Measurements from ENCODE around the gene E2F2.

E2F2 gene

DNA sequence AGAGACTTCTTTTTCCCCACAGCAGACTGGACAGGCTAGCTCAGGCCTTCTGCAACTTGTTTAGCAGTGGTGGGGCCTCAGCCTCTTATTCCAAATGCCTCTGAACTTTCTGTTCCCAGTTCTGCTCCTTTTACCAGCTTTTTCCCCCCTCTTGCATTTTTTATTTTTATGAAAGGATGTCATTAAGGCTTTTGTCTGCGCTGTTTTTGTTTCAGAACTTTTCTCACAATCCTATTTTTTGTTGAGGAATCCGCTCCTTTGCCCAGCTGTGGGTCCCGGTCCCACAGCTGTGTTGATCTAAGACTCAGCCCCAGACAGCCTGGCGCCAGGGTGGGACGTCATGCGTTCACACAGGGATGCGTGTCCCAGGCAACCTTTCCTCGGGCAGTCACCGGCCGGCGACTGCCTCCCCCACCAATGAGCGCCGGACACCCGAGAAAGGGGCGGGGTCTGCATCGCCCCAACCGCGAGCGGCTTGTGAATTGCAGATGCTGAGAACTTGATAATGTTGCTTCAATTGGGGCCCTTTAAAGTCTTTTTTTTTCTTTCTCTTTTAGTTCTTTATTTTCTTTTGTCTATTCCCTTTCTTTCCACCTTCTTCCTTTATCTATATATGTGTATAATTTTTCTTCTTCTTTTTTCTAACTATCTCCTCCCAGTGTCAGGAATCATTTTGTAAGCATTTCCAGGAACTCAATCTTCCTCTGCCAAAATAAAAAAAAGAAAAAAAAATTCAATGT, 31.3 kb upstream of the E2F2 start:
- peak; percentile 92 for DNase-seq

DNA sequence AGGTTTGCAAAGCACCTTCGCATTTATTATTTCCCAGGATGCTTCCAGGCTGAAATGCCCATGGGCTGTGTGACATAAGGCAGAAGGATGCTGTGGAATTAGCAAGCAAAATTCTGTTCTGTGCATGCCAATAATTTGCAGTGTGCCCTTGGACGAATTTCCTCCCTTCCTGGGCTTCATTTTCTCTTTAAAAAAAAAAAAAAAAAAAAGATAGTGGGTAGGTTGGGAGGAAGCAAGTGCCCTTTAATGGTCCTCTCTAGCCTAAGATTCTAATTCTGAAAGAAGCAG, 30.7 kb upstream of the E2F2 start:
- no peak for DNase-seq

DNA sequence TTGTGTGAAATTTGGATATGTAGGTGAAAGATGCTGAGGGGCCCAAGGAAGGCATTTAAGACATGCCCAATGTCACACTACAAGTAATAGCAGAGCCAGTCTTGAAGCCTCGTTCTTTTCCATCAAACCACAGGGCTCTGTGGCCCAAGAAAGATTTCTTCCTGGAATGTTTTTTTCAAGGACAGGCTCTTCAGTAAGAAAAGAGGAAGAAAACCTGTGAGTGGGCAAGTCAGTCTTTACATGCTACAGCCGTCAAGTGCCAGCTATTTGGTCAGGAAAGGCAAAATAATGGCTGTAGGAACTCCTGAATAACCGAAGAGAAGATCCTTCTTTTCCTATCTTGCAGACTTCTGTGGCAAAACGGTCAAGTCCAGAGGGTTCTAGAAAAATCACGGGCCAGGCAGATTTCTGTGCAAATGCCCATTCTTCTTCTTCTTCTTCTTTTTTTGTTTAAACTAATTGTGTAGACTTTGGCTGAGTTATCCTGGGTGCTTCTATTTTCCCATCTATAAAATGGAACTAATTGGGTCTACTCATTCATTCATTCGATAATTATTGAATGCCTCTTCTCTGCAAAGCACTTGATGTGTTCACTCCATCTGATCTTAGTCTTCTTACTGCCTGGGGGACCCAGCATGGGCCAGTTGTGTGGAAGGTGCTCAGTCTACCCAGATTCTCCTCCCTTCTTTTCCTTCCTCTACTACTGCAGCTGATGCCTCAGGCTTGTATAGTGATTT, 30.2 kb upstream of the E2F2 start:
- DNase-seq: no peak

DNA sequence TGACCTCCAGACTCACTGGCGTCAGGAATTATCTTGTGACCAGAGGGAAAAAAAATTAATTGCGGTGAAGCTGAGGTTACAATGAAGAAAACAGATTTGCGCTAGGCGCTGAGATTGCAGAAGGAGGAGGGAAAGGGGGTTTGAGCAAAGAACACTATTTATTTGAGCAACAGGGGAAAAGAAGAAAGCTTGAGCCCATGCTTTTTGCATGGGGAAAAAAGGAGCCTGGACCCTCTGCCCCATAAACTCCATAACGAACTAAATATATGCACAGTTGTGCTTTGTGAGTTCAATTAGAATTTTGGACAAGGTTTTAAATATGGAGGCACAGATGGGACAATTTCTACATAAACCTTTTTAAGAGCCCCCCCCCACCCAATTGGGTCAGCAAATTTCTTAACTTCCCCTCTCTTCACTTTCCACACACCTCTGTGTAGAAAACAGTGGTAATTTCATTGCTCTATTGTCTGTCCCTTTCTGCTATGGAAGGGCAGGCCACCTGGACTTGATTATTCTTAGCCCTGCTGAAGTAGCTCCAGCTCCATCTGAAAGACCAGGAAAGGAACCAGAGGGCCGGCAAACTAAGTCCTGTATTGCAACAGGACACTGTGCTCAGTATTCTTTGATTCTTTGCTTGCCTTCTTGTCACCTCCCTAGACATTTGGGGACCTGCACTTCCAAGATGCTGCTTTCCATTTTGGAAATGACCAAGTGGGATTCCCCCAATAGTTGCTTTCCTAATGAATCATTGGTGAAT, 29.1 kb upstream of the E2F2 start:
- DNase-seq: no peak

DNA sequence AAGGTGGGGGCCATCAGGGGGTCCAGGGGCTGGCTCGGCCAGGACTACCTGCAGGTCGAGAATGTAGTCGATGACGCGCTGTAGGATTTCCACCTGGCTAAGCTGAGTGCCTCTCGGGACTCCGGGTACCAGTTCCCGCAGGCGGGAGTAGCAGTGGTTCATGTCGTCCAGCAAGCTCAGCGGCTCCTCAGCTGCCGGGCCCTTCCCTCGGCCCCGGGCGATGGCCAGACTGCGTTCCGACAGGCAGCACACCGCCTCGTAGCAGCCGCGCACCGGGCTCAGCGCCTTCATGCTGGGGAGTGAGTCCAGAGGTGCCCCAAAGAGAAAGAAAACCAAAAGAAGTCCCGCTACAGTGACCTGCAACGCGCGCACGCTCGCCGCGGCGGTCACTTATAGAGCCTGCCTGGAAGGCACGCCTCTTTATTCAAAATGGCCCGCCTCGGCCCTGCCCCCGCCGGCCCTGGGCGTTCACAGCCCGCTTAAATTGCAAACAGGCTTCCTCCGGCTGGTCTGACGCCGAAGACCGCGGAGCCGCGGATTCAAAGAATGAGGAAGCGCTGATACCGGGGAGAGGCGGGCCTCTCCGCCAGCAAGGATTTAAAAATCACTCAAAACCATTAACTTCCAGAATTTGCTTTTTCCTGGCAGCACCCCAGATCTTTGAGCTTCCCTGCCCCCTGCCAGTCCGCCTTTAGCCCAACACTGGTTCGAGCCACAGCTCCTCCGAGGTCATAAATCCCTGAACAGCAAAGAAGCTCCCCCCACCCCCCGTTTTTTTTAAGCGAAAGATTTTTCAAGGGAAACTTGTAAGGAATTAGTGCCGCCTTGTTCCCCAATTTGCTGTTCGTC, 28.3 kb upstream of the E2F2 start, which contains the start of gene ID3:
Gene ID3, minus strand, starts transcription at position 366 of the 849 bp plus-strand sequence. Its CDS starts 75 bp downstream, at position 291.
- DNase-seq: peak; percentile 87

DNA sequence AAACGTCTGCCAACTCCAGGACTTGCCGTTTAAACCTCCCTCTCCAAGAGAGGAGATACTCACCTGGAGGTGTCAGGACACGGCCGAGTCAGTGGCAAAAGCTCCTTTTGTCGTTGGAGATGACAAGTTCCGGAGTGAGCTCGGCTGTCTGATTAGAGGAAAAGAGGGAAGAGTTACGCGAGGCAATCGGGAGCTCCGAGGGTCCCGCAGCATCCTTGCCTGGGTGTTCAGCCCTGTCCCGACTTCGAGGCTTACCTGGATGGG, 27.8 kb upstream of the E2F2 start:
- no peak for DNase-seq

DNA sequence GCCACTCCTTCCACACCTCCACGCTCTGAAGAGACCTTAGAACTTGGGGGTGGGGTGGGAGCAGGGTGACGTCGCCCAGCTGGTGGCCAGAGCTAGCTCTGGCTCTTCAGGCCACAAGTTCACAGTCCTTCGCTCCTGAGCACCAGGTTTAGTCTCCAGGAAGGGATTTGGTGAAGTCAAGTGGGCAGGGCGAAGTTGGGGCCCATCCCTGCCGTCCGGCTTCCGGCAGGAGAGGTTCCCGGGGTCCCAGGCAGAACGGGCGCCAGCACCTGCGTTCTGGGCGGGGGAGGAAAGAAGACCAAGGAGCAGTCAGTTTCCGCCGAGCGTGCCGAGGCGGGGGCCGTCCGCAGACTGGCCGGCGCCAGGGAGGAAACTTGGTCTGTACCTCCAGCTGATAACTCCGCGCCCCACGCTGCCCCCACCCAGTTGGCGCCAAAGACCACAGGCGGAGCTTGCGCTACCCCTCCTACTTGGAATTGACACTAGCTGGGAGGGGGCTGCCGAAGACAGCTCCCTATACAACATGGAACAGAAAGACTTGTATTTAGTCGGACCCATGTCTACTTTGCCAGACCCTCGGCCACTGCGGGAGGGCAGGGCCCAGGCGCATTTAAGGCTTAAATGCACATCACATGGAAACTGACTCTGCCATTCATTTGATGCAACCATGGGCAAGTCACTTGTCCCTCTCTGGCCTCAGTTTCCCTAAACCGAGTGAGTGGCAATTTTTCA, 27.3 kb upstream of the E2F2 start:
- DNase-seq: peak; percentile 35

DNA sequence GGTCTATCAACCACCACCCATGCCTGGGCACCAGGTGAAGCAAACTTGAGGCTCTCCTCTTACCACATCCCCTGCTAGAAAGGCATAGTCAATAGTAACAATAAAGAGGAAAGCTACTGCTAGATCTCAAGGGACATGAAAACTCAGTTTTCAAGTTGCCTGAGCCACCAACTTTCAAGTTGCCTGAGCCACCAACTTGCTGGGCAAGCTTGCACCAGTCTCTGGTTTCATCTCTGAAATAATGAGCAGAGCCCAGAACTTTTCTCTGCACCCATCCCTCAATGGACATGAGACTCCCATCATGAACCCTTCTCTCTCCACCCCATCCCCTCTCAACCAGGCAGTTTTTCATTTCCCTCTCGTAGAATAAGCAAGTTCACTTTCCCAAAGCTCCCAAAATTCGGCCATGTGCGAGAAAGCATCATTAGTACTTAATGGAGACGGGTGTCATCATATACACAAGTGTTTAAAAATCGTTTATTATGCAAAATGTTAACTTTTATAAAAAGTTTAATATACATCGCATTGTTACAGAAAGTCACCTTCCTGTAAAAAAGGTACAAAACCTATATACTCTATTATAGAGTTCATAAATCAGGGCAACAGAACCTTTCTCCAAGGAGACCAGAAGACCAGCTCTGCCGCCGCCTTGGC, 26.6 kb upstream of the E2F2 start:
- no peak for DNase-seq

DNA sequence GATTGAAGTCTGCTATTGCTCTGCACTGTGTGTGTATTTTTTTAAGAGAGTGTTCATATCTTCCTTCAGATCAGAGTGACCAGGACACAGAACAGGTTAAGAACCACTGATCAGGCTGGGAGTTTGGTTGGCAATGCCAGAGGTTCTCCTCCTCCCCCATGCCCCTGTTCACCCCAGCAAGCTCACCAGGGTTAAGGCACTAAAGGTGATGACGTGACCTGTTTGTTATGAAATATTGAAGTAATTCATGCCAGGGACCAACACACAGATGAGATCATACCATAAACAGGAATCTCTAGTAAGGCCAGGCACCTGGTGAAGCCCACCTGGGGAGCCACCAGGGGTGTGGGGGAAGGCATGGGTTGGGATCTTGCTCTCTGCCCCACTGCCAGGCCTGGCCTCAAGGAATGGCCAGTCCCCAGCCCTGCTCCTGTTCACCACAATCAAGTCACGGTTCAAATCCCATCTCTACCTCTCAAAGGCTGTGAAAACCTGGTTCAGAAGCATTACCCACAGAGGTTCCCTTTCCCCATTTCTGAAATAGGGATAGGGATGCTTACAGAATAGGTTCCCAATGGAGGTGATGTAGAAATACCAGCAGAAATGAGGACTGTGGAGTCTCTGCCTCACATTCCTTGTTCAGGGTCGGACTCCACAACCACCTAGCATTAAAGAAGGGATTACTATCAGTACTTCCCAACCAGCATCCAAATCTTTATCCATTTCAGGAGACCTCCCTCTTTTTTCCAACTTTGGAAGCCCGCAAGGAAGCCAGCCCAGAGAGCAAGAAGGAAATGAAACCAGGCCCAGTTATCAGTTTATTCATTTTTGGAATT, 25.8 kb upstream of the E2F2 start:
- no peak for DNase-seq

DNA sequence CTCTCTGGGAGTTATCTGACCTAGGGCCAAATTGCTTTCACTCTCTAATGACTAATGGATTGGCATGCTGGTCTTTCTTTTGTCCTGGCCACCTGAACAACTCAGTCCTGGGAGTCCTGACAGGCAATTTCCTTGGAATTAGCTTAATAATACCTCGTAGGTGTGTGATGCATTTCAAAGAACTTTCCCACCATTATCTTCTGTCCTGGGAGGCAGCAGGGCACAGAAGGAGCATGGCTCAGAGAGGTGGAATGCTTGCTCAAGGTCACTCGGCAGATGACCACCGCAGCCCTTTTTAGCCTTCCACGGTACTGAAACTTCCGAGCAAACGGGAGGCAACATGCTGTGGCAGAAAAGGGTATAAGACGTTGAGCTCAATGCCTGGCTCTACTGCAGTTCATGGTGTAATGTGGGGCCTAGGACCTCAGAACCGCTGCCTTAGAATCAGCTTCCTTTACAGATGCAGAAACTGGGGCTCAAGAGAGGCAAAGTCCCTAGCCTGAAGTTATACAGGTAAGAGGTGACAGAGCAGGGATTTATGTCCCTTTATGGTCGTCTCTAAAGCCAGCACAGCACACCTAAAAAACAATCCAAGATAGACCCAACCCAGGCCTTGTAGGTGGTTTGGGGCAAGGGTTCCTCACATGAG, 25.1 kb upstream of the E2F2 start:
- peak; percentile 17 for DNase-seq

DNA sequence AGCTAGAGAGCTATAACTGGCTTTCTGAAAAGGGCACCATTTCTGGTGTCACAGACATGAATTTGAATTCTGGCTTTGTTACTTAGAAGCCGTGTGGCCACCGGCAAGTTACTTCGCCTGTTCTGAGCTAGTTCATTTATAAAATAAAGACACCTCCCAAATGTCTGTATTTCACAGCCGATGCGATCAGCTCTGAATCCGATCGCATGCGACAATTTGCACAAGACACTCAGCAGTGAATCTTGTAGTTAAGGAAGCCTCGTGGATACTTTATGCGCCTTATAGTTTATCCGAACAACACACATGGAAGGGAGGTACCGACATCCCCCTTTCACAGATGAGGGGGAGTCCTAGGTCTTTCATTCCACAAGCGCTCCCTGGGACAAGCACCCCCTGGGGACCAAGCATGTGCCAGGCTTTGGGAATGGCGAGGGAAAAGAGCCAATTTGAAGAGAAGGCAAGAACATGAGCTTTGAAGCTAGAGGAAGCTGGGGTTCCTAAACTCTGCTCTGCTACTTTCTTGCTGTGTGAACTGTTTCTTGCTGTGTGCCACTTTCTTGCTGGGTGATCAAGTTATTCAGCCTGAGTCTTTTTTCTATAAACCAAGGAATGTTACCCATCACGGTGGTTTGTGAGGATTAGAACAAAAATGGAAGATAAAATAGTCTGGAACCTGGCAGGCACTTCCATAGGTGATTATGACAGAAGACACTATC, 24.4 kb upstream of the E2F2 start:
- DNase-seq: no peak

DNA sequence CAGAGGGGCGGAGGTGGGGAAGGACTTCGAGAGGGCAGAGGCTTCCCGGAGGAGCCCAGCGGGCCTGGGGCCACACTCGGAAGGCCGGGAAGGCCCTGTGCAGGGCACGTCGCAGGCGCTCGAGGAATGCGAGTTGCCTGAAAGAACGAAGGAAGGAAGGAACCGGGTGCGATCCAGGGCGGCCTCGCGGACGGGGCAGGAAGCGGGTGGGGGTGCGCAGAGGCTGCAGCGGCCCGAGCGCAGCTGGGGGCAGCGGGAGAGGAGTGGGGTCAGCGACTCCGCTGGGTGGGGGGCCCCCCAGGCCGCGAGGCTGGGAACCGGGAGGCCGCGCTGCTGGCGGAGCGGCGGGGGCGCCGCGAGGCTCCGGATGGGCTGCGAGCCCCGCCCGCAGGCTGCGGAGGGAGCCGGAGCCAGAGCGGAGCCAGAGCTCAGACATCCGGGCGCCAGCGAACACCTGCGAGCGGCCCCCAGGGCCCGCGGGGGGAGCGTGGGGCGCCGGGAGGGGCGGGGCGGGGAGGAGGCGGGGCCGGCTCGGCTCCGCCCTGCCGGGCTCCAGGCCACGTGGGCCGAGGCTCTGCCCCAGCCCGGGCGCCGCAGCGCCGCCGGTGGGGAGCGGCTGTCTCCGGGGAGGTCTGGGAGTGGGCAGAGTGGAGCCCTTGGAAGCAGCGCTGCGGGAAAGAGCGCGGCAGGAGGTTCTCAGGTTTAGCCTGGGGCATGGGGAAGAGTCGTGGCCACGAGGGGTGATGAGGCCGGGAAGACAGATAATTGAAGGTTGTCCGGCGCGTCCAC, 23.6 kb upstream of the E2F2 start:
- peak; percentile 89 for DNase-seq

DNA sequence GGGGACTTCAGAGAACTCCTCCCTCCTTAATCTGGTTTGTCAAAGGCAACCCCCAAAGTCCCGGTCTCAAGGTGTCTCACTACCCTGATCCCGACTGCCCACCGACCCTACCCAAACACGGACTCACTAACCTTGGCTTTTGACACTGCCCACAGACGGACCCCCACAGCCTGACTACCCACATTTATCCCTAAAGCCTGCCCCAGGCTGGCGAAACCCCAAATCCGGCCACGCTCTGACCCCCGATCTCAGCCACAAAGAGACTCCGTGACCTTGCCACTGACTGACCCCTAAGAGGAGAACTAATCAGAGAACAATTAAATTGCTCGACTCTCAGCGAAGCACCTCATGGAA, 23.1 kb upstream of the E2F2 start:
- DNase-seq: no peak

DNA sequence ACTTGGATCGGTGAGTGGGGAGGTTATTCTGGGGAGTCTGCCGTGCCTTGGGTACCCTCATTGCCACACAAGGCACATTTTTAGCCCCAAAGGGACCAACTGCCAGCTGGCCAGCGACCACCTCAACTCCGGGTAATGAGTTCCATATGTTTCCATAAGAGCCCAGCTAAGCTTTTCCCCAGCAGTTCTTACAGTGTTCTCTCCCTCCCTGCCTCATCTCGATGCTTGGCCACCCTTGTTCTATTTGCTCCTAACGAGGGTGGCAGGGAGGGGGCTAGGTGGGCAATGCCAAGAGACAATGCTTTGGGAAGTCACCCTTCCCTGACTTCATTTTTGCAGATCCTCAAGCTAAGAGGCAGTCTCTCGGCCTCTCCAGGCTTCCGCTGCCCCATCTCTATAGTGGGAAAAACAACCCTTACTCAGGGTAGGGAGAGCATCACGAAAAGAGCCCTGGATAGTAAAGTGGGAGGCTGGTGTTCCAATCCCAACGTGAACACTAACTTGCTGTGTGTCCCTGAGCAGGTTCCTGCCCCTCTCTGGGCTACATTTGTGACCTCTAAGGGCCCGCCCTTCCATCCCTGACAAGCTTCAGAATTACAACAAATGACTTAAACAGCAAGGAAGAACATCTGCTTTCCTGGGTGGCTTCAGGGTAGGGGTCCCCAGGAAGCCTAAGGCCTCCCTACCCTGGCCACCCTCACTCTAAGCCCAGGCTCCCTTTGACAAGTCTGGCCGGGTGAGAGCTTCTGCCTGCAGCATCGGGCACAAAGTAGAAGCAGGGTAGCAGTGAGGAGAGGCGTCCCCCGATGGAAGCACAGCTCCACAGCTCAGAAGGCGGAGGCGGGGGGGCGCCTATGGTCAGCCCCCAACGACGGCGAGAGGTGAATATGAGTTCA, 22.4 kb upstream of the E2F2 start:
- no peak for DNase-seq

DNA sequence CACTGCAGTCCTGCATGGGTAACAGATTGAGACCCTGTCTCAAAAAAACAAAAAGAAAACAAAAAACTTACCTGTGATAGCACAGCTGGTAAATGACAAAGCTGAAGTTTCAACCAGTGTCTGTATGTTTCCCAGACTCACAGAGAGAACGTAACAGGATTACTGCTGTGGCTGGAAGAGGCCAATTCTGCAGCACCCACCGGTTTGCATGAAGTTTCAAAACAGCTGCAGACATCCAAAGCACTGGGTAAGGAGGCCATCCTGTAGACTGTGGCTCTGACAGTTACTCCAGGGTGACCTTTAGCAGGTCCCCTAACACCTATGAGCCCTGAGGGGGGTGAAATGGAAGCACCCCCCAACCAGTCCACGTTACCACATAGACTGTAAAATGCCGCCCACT, 20.8 kb upstream of the E2F2 start:
- DNase-seq: no peak

DNA sequence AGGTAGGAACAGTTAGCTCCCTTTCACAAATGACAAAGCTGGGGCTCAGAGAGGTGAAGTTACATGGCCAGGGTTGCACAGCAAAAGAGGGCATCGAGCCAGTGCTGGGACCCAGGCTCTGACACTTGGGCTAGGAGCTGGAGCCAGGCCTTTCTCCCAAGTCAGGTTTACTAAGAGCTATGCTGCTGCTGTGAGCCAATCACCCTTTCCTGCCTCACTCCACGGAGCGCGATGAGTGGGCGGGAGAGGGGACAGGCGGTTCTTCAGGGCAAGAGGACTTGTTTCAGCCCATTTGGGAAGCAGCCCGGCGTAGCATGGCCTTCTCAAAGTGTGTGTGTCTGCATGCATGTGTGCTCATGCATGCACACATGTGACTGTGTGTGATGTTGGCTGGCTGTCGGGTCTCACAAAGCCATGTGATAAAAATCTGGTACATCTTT, 17.7 kb upstream of the E2F2 start:
- no peak for DNase-seq

DNA sequence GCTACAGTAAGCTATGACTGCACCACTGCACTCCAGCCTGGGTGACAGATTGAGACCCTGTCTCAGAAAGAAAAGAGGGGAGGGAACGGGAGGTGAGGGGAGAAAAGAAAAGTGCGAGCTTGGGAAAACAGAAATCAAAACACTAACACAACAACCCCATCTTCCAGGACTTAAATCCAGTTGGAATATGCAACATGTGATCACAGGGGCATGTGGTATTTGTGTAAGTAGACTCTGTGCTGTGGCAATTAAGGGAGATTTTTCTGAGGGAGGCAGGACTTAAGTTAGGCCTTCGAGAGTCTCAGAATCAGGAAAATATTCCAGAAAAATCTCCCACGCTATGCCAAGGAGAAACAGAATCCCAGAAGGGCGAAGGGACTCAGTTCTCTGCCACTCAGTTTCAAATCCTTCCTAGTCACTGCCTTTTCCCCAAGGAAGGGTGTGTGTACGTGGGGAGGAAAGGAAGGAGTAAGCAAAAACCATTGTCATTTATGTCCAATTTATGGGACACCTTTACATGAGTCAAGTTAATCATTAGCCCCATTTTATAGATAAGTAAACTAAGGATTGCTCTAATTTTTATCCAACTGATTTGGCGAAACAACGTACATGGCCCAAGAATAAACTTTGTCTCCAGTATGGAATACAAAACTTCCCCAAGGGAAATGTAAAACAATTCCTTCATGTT, 16.0 kb upstream of the E2F2 start:
- DNase-seq: no peak
